Mucosa of rectum (tissue), 2 donors: ENCODE data around the gene ZNF8.
A peak's percentile ranks its signal among the peaks of the same experiment; 100 is the strongest.

Experiments used
- H3K27ac ChIP-seq, 2 donors: one replicate each; pipeline ENCODE4 v1.7.0; 2013; ENCODE audit warnings: inconsistent platforms in 2 of 2, low read depth in 2 of 2, low read length in 2 of 2
- H3K27me3 ChIP-seq, 2 donors: one replicate each; pipeline ENCODE4 v1.7.0; 2013; ENCODE audit warnings: low read length in 2 of 2; ENCODE audit not compliant: control insufficient read depth in 2 of 2, insufficient read depth in 2 of 2
- H3K36me3 ChIP-seq, 2 donors: one replicate each; pipeline ENCODE4 v1.7.0; 2013; ENCODE audit warnings: low read length in 2 of 2; ENCODE audit not compliant: control insufficient read depth in 2 of 2, insufficient read depth in 2 of 2
- H3K4me1 ChIP-seq, 2 donors: one replicate each; pipeline ENCODE4 v1.7.0; 2013; ENCODE audit warnings: low read length in 2 of 2, mild to moderate bottlenecking in 1 of 2; ENCODE audit not compliant: control insufficient read depth in 2 of 2, insufficient read depth in 2 of 2
- H3K4me3 ChIP-seq, 2 donors: one replicate each; pipeline ENCODE4 v1.7.0; 2013; ENCODE audit warnings: low read length in 2 of 2
- H3K9ac ChIP-seq, 2 donors: one replicate each; pipeline ENCODE4 v1.7.0; 2013; ENCODE audit warnings: low read length in 2 of 2, low read depth in 1 of 2, mild to moderate bottlenecking in 1 of 2
- H3K9me3 ChIP-seq, 2 donors: one replicate each; pipeline ENCODE4 v1.7.0; 2013; ENCODE audit warnings: low read length in 2 of 2; ENCODE audit not compliant: control insufficient read depth in 2 of 2
- donor health status: healthy.
- donor health status: Normal muscosa, but diverticular disease.

Gene ZNF8

DNA sequence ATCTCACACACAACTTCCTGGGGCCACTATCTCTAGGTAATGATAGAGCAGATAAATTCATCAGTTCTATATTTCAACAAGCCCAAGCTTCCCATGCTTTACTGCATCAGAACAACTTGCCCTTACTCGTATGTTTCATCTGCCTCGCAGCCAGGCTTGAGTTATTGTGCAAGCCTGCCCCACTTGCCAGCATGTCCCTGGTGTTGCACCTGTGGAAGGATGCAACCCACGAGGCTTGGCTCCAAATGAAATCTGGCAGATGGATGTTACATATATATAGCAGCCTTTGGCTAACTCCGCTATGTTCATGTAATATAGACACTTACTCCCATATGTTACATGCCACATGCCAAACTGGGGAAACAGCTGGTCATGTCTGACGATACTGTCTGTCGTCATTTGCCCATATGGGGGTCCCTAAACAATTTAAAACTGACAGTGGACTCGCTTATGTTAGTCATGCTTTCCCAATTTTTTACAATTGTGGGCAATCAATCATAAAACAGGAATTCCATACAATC is 32.6 kb downstream of the ZNF8 start:
- Histone ChIP-seq H3K4me3 (no peak overlapping the region), H3K9ac (no peak overlapping the region), H3K36me3 (peaks cover 49 to 55% of the 10 kb centered on the region in 2 donors), H3K27me3 (no peaks in the 10 kb centered on the region), H3K4me1 (peaks cover under 1 to 7% of the 10 kb centered on the region in 2 donors), H3K27ac (no peak overlapping the region), H3K9me3 (no peaks in the 10 kb centered on the region)

DNA sequence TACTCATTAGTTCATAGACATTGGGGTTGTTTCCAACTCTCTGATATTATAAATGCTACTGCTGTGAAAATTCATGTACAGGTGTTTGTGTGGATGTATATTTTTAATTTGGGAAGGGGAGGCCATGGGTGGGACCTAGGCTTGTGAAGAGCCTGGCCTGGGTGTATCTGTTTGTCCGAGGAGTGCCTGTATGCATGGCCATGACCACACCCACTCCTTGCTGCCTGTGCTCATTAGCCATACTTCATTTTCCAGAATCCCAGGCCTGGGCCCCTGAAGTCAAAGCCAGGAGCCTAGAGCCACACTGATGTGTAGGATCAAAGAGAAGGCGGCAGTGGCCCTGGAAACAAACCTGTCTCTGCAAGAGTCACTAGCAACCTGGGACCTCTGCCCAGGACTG is 36.8 kb downstream of the ZNF8 start:
- H3K9me3 ChIP-seq = no peaks in the 10 kb centered on the region
- peaks cover 33 to 44% of the 10 kb centered on the region in 2 donors for H3K36me3 ChIP-seq
- H3K4me1 ChIP-seq = no peaks in the 10 kb centered on the region
- H3K27ac ChIP-seq = no peak overlapping the region
- H3K27me3 ChIP-seq = no peaks in the 10 kb centered on the region
- H3K9ac ChIP-seq = no peak overlapping the region
- no peak overlapping the region for H3K4me3 ChIP-seq

DNA sequence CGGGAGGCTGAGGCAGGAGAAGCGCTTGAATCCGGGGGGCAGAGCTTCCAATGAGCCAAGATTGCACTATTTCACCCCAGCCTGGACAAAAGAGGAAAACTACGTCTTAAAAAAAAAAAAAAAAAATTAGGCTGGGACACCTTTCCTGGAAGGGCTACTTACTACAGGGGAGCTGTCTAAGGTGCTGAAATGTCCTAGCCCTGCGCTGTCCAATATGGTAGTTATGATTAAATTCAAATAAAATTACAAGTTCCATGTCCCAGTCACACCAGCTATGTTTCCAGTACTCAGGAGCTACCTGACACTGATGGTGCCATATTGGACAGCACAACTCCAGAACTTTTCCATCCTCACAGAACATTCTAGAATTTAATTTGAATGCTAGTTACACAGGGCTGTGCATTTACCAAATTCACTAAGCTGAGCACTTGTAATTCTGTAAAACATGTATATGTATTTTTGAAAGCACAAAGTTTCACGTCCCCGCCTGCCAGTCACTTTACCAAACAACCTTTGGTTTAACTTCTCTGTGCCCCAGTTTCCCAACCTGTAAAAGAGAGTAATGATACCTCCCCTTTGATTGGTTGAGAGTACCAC is 38.8 kb downstream of the ZNF8 start:
- H3K36me3 ChIP-seq = peaks cover 25 to 33% of the 10 kb centered on the region in 2 donors
- H3K9ac ChIP-seq = no peak overlapping the region
- H3K27ac ChIP-seq = no peak overlapping the region
- no peaks in the 10 kb centered on the region for H3K27me3 ChIP-seq
- no peaks in the 10 kb centered on the region for H3K9me3 ChIP-seq
- H3K4me1 ChIP-seq = no peaks in the 10 kb centered on the region
- no peak overlapping the region for H3K4me3 ChIP-seq

DNA sequence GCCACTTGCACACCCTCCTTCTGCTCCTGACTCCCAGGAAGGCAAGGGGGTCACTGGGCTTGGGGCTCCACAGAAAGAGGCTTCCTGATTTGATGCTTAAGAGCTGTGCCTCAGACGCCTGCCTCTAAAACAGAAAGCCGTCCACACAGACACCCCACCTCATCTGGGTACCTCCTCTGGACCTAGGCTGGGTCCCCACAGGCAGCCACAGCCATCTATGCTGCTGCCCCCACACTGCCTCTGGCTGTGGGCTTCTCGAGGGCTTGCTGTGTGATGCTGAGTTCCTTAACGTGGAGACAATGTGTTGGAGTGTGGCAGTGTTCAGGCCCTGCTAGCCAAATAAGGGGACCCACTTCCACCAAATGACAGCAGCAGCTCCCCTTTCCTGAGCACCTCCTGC is 39.5 kb downstream of the ZNF8 start:
- no peak overlapping the region for H3K27ac ChIP-seq
- H3K4me1 ChIP-seq = no peaks in the 10 kb centered on the region
- H3K4me3 ChIP-seq = no peak overlapping the region
- no peak overlapping the region for H3K9ac ChIP-seq
- no peaks in the 10 kb centered on the region for H3K27me3 ChIP-seq
- no peaks in the 10 kb centered on the region for H3K9me3 ChIP-seq
- peaks cover 18 to 32% of the 10 kb centered on the region in 2 donors for H3K36me3 ChIP-seq

DNA sequence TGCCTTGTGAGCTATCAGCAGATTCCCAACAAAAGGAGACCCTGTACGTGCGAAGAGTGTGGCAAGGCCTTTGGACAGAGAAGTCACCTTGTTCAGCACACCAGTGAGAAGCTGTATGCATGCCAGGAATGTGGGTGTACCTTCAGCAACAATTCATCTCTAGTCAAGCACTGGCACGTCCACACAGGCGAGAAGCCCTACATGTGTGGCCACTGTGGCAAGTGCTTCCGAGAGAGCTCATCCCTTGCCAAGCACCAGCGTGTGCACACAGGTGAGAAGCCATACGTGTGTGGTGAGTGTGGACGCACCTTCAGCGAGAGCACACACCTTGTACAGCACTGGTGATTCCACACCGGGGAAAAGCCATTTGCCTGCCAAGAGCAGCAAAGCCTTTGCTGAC is 40.5 kb downstream of the ZNF8 start:
- H3K9me3 ChIP-seq = no peaks in the 10 kb centered on the region
- H3K36me3 ChIP-seq = peaks cover 10 to 28% of the 10 kb centered on the region in 2 donors
- no peak overlapping the region for H3K9ac ChIP-seq
- no peaks in the 10 kb centered on the region for H3K4me1 ChIP-seq
- no peaks in the 10 kb centered on the region for H3K27me3 ChIP-seq
- H3K27ac ChIP-seq = no peak overlapping the region
- no peak overlapping the region for H3K4me3 ChIP-seq

DNA sequence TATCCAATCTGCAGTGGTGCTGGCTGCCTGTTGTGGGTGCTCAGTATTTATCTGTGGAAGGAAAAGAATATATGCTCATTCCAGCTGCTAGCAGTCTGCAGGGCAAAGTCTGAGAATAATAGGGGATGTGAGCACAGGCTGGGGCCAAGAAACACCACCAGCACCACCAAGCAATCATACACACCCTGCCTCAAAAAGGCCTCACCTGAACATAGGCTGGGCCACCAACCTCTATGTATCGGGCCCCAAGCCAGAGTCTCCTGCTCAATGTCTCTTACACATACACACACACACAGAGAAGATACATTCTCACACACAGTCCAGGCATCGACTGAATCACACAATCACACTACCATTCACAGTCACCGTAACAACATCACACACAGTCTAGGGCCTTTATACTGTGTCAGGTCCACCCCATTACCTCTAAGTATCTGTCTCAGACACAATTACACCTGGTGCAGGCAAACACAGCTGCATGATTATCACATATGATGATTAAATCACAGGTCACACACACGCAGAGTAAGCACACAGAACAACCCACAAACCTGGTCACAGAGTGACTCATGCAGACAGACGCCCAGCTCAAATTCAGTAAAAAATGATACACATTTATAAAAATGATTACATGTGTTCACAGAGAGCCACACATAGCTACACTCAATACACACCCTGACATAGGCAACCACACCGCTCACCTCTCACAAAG is 46.7 kb downstream of the ZNF8 start:
- Histone ChIP-seq H3K27ac (no peak overlapping the region), H3K27me3 (no peaks in the 10 kb centered on the region), H3K9me3 (no peaks in the 10 kb centered on the region), H3K4me3 (peak overlapping the region; percentile 89 to 93), H3K4me1 (peaks cover 7 to 26% of the 10 kb centered on the region in 2 donors), H3K9ac (no peak overlapping the region), H3K36me3 (peaks cover 0 to 9% of the 10 kb centered on the region in 2 donors)

DNA sequence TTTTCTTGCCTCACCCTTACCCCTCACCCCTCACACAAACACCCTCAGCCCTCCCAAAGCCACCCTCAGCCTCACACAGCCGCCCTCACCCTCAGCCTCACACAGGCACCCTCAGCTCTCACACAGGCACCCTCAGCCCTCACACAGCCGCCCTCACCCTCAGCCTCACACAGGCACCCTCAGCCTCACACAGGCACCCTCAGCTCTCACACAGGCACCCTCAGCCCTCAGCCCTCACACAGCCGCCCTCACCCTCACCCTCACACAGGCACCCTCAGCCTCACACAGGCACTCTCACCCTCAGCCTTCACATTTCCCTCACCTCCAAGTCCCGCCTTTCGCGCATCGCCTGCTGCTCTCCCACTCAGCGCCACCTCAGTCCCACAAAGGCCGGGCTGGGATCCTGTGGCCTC is 47.8 kb downstream of the ZNF8 start:
- Histone ChIP-seq H3K9me3 (no peaks in the 10 kb centered on the region), H3K9ac (peak overlapping the region; percentile 76 to 83), H3K4me1 (peaks cover 7 to 28% of the 10 kb centered on the region in 2 donors), H3K27me3 (no peaks in the 10 kb centered on the region), H3K36me3 (peaks cover 0 to 9% of the 10 kb centered on the region in 2 donors), H3K4me3 (peak overlapping the region; percentile 89 to 93), H3K27ac (peak overlapping the region; percentile 92 to 94)

DNA sequence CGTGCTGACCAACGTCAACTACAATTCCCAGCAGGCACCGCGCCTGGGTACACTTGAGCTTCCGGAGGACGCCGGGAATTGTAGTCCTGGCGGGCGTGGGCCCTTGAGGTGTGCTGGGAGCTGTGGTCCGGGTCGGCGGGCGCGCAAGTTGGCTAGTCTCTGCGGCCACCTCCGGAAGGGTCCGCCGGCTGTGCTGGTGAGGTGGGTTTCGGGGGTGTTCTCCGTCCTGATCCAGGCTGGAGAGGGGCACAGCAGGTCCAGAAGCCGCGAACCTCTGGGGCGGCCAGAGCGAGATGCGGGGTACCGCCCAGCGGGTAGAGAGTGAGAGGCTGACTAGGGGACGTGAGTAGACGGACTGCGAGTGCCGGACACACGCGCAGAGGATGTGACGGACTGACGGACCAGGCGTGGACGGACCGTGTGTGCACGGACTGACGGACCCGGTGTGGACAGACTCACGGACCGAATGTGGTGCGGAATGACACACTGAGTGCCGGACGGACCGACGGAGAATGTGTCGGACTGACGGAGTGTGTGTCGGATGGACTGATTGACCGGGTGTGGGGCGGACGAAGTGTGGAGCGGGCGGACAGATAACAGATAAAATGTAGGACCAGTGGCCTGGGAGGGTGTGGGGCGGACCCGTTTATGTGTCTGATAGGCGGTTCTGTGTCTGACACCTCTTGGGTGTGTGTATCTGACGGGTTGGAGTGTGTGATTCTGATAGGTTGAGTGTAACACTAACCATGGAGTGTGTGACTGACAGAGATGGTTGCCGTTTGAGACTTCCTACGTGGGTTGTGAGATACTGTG is 48.4 kb downstream of the ZNF8 start, which contains the start of gene ZSCAN22:
ZSCAN22 (plus strand) TSS at position 81 of the 813 bp plus-strand sequence. CDS start 7,809 bp downstream, outside the sequence.
- Histone ChIP-seq H3K36me3 (peaks cover 0 to 6% of the 10 kb centered on the region in 2 donors), H3K27me3 (no peaks in the 10 kb centered on the region), H3K4me1 (peaks cover 7 to 28% of the 10 kb centered on the region in 2 donors), H3K9me3 (no peaks in the 10 kb centered on the region), H3K27ac (peak within 1 kb of the TSS; percentile 92 to 94), H3K9ac (peak within 1 kb of the TSS; percentile 78 to 83), H3K4me3 (peak within 1 kb of the TSS; percentile 89 to 93)

DNA sequence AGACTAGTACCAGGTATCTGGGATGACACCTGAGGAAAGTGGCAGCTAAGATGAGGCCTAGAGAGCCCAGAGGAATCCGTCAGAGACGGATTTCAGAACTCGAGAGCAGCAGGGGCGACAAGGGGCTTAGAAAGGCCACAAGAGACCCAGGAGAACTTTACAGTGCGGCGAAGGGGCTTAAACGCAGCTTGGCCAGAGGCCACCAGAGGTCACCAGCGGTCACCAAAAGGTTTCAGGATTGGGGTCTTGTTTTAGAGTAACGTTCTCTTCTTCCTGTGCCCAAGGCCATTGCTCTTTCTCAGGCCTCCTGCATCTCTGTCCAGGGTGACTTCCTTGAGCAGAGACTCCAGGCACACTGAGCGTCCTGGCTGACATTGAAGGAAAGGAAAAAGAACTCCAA is 50.2 kb downstream of the ZNF8 start:
- Histone ChIP-seq H3K4me1 (peaks cover 7 to 28% of the 10 kb centered on the region in 2 donors), H3K36me3 (no peaks in the 10 kb centered on the region), H3K9ac (no peak overlapping the region), H3K27ac (no peak overlapping the region), H3K4me3 (no peak overlapping the region), H3K27me3 (no peaks in the 10 kb centered on the region), H3K9me3 (no peaks in the 10 kb centered on the region)
